ENCODE measurements around the gene CAMK2N1. TPM values are rescaled to one million over a fixed set of nuclear protein-coding genes. Genes with fewer than 3 reads are reported as not detected.
A peak's percentile ranks its signal among the peaks of the same experiment; 100 is the strongest.

Gene CAMK2N1
- total and polyA plus RNA-seq, 2 experiments from 2014 or later = 0.52 to 2.9 TPM

DNA sequence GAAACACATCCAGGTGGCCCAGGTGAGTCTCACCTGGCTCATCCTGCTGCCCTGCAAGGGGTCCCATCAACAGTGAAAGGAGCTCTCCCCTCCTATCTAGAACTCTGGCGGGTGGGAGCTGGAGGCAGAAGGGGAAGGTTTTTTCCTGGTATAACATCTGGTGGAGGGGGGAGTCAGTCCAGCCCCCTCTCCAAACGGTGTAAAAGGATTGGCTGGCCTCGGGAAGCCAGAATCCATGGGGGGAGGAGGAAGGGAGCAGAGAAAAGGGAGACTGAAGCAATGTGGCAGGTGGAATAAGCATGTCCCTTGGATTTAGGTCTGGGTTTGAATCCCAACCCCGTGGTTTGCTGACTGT is 1.2 kb upstream of the CAMK2N1 start:
- Histone ChIP-seq H3K36me3 (ENCODE audit: insufficient read depth) (no peaks in the 10 kb centered on the region), H3F3A (replicated peaks; ENCODE audit: low read depth) (peaks cover 11% of the 10 kb centered on the region; the same call in 1 of the 2 replicates), H3K4me3 (peak overlapping the region; percentile 81), H2AFZ (0 out of 2 replicates have a peak overlapping the region, but pooled peaks have one; percentile 94), H4K20me1 (replicated peaks; ENCODE audit: insufficient read depth) (0 out of 2 replicates have a peak, but pooled peaks cover 4% of the 10 kb centered on the region), H3K27ac (ENCODE audit: low read depth) (no peak overlapping the region), H3K4me1 (ENCODE audit: insufficient read depth) (peaks cover 36% of the 10 kb centered on the region), H3K9me2 (ENCODE audit: insufficient read depth) (no peaks in the 10 kb centered on the region), H3K79me2 (replicated peaks; ENCODE audit: insufficient read depth) (no peaks in the 10 kb centered on the region), H3K27me3 (ENCODE audit: insufficient read depth) (peaks cover 62% of the 10 kb centered on the region), H3K4me2 (peak overlapping the region; percentile 77)
- Mint-ChIP-seq H3K27ac (peak overlapping the region; percentile 67; the same call in 1 of the 2 replicates), H3K4me3 (peak overlapping the region; percentile 85), H3K9me3 (no peaks in the 10 kb centered on the region; the same call in 2 of the 3 replicates), H3K27me3 (ENCODE audit: insufficient read depth, low read depth, poor library complexity) (peaks cover 46% of the 10 kb centered on the region), H3K4me1 (peaks cover 37% of the 10 kb centered on the region), H3K36me3 (ENCODE audit: low read depth) (no peaks in the 10 kb centered on the region)
- ATAC-seq (no peak), DNase-seq (ENCODE audit: low spot score) (peak; percentile 54)
- TF ChIP-seq NANOG (IDR thresholded peaks at IDR 0.05; ENCODE audit: borderline replicate concordance) = no peak
- no peak for TF ChIP-seq JUNB (IDR thresholded peaks at IDR 0.05; ENCODE audit: unreplicated experiment)
- TF ChIP-seq, protein P1, sequence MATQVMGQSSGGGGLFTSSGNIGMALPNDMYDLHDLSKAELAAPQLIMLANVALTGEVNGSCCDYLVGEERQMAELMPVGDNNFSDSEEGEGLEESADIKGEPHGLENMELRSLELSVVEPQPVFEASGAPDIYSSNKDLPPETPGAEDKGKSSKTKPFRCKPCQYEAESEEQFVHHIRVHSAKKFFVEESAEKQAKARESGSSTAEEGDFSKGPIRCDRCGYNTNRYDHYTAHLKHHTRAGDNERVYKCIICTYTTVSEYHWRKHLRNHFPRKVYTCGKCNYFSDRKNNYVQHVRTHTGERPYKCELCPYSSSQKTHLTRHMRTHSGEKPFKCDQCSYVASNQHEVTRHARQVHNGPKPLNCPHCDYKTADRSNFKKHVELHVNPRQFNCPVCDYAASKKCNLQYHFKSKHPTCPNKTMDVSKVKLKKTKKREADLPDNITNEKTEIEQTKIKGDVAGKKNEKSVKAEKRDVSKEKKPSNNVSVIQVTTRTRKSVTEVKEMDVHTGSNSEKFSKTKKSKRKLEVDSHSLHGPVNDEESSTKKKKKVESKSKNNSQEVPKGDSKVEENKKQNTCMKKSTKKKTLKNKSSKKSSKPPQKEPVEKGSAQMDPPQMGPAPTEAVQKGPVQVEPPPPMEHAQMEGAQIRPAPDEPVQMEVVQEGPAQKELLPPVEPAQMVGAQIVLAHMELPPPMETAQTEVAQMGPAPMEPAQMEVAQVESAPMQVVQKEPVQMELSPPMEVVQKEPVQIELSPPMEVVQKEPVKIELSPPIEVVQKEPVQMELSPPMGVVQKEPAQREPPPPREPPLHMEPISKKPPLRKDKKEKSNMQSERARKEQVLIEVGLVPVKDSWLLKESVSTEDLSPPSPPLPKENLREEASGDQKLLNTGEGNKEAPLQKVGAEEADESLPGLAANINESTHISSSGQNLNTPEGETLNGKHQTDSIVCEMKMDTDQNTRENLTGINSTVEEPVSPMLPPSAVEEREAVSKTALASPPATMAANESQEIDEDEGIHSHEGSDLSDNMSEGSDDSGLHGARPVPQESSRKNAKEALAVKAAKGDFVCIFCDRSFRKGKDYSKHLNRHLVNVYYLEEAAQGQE (IDR thresholded peaks at IDR 0.05; ENCODE audit: unreplicated experiment) = no peak
- TF ChIP-seq, protein P2, sequence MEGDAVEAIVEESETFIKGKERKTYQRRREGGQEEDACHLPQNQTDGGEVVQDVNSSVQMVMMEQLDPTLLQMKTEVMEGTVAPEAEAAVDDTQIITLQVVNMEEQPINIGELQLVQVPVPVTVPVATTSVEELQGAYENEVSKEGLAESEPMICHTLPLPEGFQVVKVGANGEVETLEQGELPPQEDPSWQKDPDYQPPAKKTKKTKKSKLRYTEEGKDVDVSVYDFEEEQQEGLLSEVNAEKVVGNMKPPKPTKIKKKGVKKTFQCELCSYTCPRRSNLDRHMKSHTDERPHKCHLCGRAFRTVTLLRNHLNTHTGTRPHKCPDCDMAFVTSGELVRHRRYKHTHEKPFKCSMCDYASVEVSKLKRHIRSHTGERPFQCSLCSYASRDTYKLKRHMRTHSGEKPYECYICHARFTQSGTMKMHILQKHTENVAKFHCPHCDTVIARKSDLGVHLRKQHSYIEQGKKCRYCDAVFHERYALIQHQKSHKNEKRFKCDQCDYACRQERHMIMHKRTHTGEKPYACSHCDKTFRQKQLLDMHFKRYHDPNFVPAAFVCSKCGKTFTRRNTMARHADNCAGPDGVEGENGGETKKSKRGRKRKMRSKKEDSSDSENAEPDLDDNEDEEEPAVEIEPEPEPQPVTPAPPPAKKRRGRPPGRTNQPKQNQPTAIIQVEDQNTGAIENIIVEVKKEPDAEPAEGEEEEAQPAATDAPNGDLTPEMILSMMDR (conservative IDR thresholded peaks at IDR 0.05; ENCODE audit: low read depth in 2 of 2) = no peak
- TF ChIP-seq ZNF331 (CRISPR knock-in tag; IDR thresholded peaks at IDR 0.05; ENCODE audit: low read depth) = no peak
- TF ChIP-seq CREB1 (CRISPR knock-in tag; IDR thresholded peaks at IDR 0.05; ENCODE audit: low read depth) = no peak
- no peak for TF ChIP-seq ZNF114 (CRISPR knock-in tag; IDR thresholded peaks at IDR 0.05)
- TF ChIP-seq, protein P3, sequence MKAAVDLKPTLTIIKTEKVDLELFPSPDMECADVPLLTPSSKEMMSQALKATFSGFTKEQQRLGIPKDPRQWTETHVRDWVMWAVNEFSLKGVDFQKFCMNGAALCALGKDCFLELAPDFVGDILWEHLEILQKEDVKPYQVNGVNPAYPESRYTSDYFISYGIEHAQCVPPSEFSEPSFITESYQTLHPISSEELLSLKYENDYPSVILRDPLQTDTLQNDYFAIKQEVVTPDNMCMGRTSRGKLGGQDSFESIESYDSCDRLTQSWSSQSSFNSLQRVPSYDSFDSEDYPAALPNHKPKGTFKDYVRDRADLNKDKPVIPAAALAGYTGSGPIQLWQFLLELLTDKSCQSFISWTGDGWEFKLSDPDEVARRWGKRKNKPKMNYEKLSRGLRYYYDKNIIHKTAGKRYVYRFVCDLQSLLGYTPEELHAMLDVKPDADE (IDR thresholded peaks at IDR 0.05) = no peak
- TF ChIP-seq EZH2 (IDR thresholded peaks at IDR 0.05; ENCODE audit: low read depth, unreplicated experiment) = no peak
- TF ChIP-seq POLR2AphosphoS5 (IDR thresholded peaks at IDR 0.05; ENCODE audit: low read depth) = no peak

Data from GM23338 (cell line).